CD4-positive, alpha-beta memory T cell (primary cell): ENCODE data around the gene IL17B. TPM values are rescaled to one million over a fixed set of nuclear protein-coding genes. Genes with fewer than 3 reads are reported as not detected.
"Not testable (repeated sequence)": the region's sequence is repeated elsewhere in the genome, so short reads cannot be mapped to it uniquely, and the experiment has no call there.

Source experiments
- CTCF ChIA-PET: fragments of 350-600 bp; sonication (Branson Sonifier 250); formaldehyde crosslinking; loops from one replicate; lab custom pipeline; 2021; ENCODE audit warnings: inconsistent platforms; ENCODE audit not compliant: partially characterized antibody; lab: Charles Lee
- POLR2A ChIA-PET: fragments of 350-600 bp; sonication (Branson Sonifier 250); formaldehyde crosslinking; loops from one replicate; lab custom pipeline; 2021; ENCODE audit not compliant: partially characterized antibody; lab: Charles Lee
- DNase-seq, 5 donors: peaks; one replicate each; pipeline versions ENCODE4 v3.0.0 to v3.0.0-alpha.2; 2020 to 2022; ENCODE audit warnings: mixed read lengths in 1 of 5
- H3K27ac ChIP-seq: one replicate; pipeline ENCODE4 v1.7.0; 2013; ENCODE audit warnings: low read depth, low read length
- H3K27me3 ChIP-seq: 2 replicates; pipeline ENCODE4 v1.7.0; 2013; ENCODE audit warnings: mild to moderate bottlenecking, low read length, moderate library complexity; ENCODE audit not compliant: insufficient read depth
- H3K36me3 ChIP-seq: 2 replicates; pipeline ENCODE4 v1.7.0; 2013; ENCODE audit warnings: mild to moderate bottlenecking, low read length, moderate library complexity; ENCODE audit not compliant: insufficient read depth
- H3K4me1 ChIP-seq: 2 replicates; pipeline ENCODE4 v1.7.0; 2013; ENCODE audit warnings: mild to moderate bottlenecking, low read length, moderate library complexity; ENCODE audit not compliant: insufficient read depth
- H3K4me3 ChIP-seq, 2 donors: one replicate each; pipeline ENCODE4 v1.7.0; 2013; ENCODE audit warnings: low read length in 2 of 2, mild to moderate bottlenecking in 1 of 2
- H3K9me3 ChIP-seq, 2 donors: one replicate each; pipeline ENCODE4 v1.7.0; 2013; ENCODE audit warnings: low read length in 2 of 2, control low read depth in 1 of 2; ENCODE audit not compliant: control insufficient read depth in 1 of 2
- H3K27ac Mint-ChIP-seq, 7 donors: one replicate each; pipeline ENCODE4 v1.8.0; 2020 to 2021; ENCODE audit warnings: mixed read lengths in 7 of 7, mild to moderate bottlenecking in 6 of 7, inconsistent platforms in 3 of 7, moderate library complexity in 3 of 7
- H3K27me3 Mint-ChIP-seq, 2 donors: one replicate each; pipeline ENCODE4 v1.8.0; 2020 to 2021; ENCODE audit warnings: mixed read lengths in 2 of 2
- H3K36me3 Mint-ChIP-seq, 2 donors: one replicate each; pipeline ENCODE4 v1.8.0; 2020 to 2021; ENCODE audit warnings: mixed read lengths in 2 of 2, inconsistent platforms in 1 of 2, mild to moderate bottlenecking in 1 of 2
- H3K4me1 Mint-ChIP-seq, 4 donors: one replicate each; pipeline ENCODE4 v1.8.0; 2020 to 2021; ENCODE audit warnings: mixed read lengths in 4 of 4, mild to moderate bottlenecking in 1 of 4
- H3K4me3 Mint-ChIP-seq, 8 donors: one replicate each; pipeline ENCODE4 v1.8.0; 2020 to 2021; ENCODE audit warnings: mixed read lengths in 8 of 8, mild to moderate bottlenecking in 7 of 8, moderate library complexity in 6 of 8, inconsistent platforms in 3 of 8
- H3K9me3 Mint-ChIP-seq, 8 donors: one replicate each; pipeline ENCODE4 v1.8.0; 2020 to 2021; ENCODE audit warnings: mixed read lengths in 8 of 8, mild to moderate bottlenecking in 5 of 8, inconsistent platforms in 3 of 8, moderate library complexity in 1 of 8
- intact Hi-C: fragments of 100-400 bp; cut with micrococcal nuclease; formaldehyde crosslinking; loops from one replicate; pipeline ENCODE4 v1.15.1; 2023
- polyA plus RNA-seq, 2 donors: library from polyadenylated mRNA; unstranded; fragments of 300-500 nt; fragmentation: Illumina TruSeq; gene quantifications; one replicate each; pipeline ENCODE4 v1.2.3, GENCODE V29; 2021
- total RNA-seq, 2 experiments: library from RNA; stranded (reverse); gene quantifications; one replicate each; pipeline ENCODE4 v1.2.3, GENCODE V29; 2021

Gene IL17B
- total and polyA plus RNA-seq, 4 experiments from 2014 or later: not detected

DNA sequence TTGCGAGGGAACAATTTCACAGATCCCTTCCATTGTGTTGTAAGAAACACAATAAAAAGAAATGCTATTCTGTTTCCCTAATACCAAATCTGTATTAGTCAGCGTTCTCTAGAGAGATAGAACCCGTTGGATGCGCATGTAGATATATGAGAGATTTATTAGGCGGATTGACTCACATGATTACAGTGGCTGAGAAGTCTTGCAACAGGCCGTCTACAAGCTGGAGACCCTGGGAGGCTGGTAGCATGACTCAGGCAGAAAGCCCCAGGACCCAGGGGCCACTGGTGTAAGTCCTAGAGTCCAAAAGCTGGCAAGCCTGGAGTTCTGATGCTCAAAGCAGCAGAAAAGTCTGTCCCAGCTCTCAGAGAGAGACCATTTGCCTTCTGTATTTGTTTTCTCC is 18.4 kb upstream of the IL17B start:
- H3K27ac Mint-ChIP-seq: no peak overlapping the region
- H3K4me1 Mint-ChIP-seq: no peaks in the 10 kb centered on the region
- H3K36me3 Mint-ChIP-seq: no peaks in the 10 kb centered on the region
- Histone ChIP-seq H3K4me1 (no peaks in the 10 kb centered on the region), H3K27ac (no peak overlapping the region), H3K27me3 (no peaks in the 10 kb centered on the region), H3K9me3 (no peaks in the 10 kb centered on the region), H3K4me3 (no peak overlapping the region), H3K36me3 (no peaks in the 10 kb centered on the region)
- H3K27me3 Mint-ChIP-seq: peaks cover 4 to 6% of the 10 kb centered on the region in 2 donors
- no peak overlapping the region for H3K4me3 Mint-ChIP-seq
- ChIA-PET POLR2A (no interaction called here), CTCF (no interaction called here)
- H3K9me3 Mint-ChIP-seq: peaks cover 0 to 3% (median 0%) of the 10 kb centered on the region in 8 donors
- intact Hi-C loops: no loop called here
- DNase-seq: no peak

DNA sequence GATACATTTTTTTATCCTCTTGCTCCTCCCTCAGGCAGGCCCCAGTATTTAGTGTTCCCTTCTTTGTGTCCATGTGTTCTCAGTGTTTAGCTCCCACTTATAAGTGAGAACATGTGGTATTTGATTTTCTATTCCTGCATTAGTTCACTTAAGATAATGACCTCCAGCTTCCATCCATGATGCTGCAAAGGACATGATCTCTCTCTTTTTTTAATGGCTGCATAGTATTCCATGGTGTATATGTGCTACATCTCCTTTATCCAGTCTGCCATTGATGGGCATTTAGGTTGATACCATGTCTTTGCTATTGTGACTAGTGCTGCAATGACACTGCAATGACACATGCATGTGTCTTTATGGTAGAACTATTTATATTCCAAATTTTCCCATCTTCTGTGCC is 15.9 kb upstream of the IL17B start:
- H3K4me1 ChIP-seq, H3K36me3 ChIP-seq, H3K4me3 Mint-ChIP-seq, H3K27me3 ChIP-seq, POLR2A ChIA-PET, H3K27ac ChIP-seq, H3K36me3 Mint-ChIP-seq, H3K27ac Mint-ChIP-seq, H3K4me1 Mint-ChIP-seq, H3K4me3 ChIP-seq, H3K9me3 Mint-ChIP-seq, H3K27me3 Mint-ChIP-seq, intact Hi-C loops, DNase-seq, H3K9me3 ChIP-seq: not testable (repeated sequence)
- CTCF ChIA-PET: interaction anchor here (1.9 kb wide), 1 partner anchor 75 kb away, joined by 6 read pairs; no protein-coding TSS in a partner anchor

DNA sequence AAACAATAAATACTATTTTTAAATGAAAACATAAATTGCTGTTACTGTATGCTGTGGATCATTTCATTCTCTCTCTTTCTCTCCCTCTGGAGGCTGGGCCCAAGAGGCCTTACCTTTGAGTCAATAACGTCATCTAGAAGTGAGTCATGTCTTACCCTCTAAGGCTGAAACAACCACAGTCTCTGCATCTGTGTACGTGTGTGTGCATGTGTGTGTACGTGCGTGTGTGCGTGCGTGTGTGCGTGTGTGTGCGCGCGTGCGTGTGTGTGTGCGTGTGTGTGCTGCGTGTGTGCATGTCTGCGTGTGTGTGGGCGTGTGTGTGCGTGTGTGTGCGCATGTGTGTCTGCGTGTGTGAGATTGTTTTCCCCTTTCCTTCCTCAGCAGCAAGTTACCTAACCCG is 13.6 kb upstream of the IL17B start:
- Mint-ChIP-seq H3K4me3 (no peak overlapping the region), H3K4me1 (no peaks in the 10 kb centered on the region), H3K36me3 (no peaks in the 10 kb centered on the region), H3K9me3 (peaks cover 0 to 1% (median 0%) of the 10 kb centered on the region in 8 donors), H3K27ac (no peak overlapping the region), H3K27me3 (no peaks in the 10 kb centered on the region)
- no peaks in the 10 kb centered on the region for H3K4me1 ChIP-seq
- ChIA-PET POLR2A (no interaction called here), CTCF (interaction anchor here (0.6 to 1.2 kb wide), 3 partner anchors 10 to 195 kb away, joined by 3 read pairs; no protein-coding TSS in a partner anchor)
- H3K4me3 ChIP-seq: no peak overlapping the region
- no peaks in the 10 kb centered on the region for H3K27me3 ChIP-seq
- intact Hi-C loops: no loop called here
- no peak for DNase-seq
- no peaks in the 10 kb centered on the region for H3K9me3 ChIP-seq
- H3K27ac ChIP-seq: no peak overlapping the region
- no peaks in the 10 kb centered on the region for H3K36me3 ChIP-seq

DNA sequence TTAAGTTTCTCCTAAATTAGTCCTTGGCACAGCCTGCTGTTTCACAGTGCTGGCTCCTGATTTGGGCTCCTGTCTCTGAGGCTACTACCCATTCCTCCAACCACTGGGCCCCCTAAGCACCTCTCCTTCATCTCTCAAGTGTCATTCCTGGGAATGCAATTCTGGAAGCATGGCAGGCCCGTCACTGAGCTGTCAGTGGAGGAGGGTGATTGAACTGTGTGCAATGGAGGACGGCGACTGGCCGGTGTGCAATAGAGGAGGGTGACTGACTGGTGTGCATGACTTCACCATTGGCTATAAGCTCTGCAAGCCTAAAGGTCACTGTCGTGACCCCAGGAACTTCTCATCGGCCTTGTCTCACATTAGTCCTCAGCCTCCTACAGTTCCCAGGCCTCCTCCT is 12.4 kb upstream of the IL17B start:
- ChIA-PET POLR2A (no interaction called here), CTCF (interaction anchor here (1.5 kb wide), 1 partner anchor 13 kb away, joined by 3 read pairs; no protein-coding TSS in a partner anchor)
- Histone ChIP-seq H3K4me1 (no peaks in the 10 kb centered on the region), H3K9me3 (no peaks in the 10 kb centered on the region), H3K4me3 (no peak overlapping the region), H3K27ac (no peak overlapping the region), H3K27me3 (no peaks in the 10 kb centered on the region), H3K36me3 (no peaks in the 10 kb centered on the region)
- Mint-ChIP-seq H3K36me3 (no peaks in the 10 kb centered on the region), H3K27me3 (peaks cover 0 to 1% of the 10 kb centered on the region in 2 donors), H3K4me1 (no peaks in the 10 kb centered on the region), H3K9me3 (no peaks in the 10 kb centered on the region), H3K4me3 (no peak overlapping the region), H3K27ac (no peak overlapping the region)
- intact Hi-C loops: no loop called here
- DNase-seq: no peak

DNA sequence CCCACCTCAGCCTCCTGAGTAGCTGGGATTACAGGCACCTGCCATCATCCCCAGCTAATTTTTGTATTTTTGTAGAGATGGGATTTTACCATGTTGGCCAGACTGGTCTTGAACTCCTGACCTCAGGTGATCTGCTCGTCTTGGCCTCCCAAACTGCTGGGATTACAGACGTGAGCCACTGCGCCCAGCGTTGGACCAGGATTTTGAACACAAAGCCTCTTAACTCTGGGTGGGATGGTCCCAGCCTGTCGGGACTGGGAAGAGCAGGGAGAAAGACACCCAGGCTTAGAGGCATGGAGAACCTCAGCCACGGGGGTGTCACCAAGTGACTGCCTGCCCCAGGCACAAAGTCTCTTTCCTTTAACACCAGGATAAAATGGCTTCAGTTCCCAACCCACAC is 12.0 kb upstream of the IL17B start:
- H3K36me3 ChIP-seq, H3K27me3 ChIP-seq, DNase-seq, H3K27ac Mint-ChIP-seq, H3K9me3 ChIP-seq, H3K27ac ChIP-seq, H3K4me1 Mint-ChIP-seq, H3K27me3 Mint-ChIP-seq, H3K4me3 Mint-ChIP-seq, intact Hi-C loops, H3K4me1 ChIP-seq, H3K36me3 Mint-ChIP-seq, POLR2A ChIA-PET, H3K9me3 Mint-ChIP-seq, H3K4me3 ChIP-seq: not testable (repeated sequence)
- CTCF ChIA-PET: interaction anchor here (0.9 to 2.0 kb wide), 4 partner anchors 9 to 74 kb away, joined by 3 to 10 read pairs (median 6); no protein-coding TSS in a partner anchor

DNA sequence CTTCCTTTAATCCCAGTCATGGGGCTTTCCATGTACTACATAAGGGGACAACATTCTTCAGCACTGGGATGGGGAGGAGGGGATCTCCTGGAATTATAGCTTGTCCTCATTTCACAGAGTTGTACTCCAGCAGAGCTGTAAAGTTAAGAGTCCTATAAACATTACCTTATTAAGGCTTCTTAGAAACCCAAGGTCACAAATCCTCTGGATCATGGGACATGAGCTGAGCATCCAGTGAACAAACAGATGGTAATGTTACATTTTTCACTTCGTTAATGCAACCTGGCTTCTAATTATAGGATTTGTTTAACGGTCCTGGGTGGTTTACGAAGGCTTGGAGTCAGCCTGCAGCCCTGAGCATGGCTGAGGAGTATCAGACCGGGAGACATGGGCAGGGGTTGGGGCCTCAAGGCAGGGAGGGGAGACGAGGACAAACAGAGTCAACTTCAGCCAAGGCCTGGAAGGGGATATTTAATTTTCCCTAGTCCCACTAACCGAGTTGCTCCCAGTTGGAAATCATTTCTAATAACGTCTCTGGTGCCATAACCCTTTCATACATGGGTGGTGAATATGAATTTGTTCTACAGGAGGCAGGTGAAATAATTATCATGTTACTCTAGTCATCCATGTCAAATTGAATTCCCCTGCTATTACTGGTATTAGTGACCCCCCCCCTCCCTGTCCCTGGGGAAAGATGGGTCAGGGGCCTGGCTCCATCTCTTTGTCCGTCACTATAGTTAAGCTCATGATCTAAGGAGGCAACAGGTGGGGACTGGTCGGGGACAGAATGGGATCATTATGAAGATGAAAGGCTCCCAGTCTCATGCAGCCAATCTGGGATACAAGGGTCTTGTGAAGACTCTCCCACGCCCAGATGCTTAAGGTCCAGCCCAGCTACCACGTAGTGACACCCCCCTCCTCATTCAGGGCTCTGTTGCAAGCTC is 10.7 kb upstream of the IL17B start:
- H3K4me3 ChIP-seq: no peak overlapping the region
- no peaks in the 10 kb centered on the region for H3K27me3 ChIP-seq
- Mint-ChIP-seq H3K27me3 (peaks cover 0 to 1% of the 10 kb centered on the region in 2 donors), H3K4me1 (no peaks in the 10 kb centered on the region), H3K4me3 (no peak overlapping the region), H3K36me3 (no peaks in the 10 kb centered on the region), H3K27ac (no peak overlapping the region), H3K9me3 (no peaks in the 10 kb centered on the region)
- ChIA-PET CTCF (interaction anchor here (0.7 to 2.0 kb wide), 6 partner anchors 8 to 175 kb away, joined by 3 to 10 read pairs (median 4); no protein-coding TSS in a partner anchor), POLR2A (no interaction called here)
- no peaks in the 10 kb centered on the region for H3K9me3 ChIP-seq
- H3K4me1 ChIP-seq: no peaks in the 10 kb centered on the region
- no peaks in the 10 kb centered on the region for H3K36me3 ChIP-seq
- no peak overlapping the region for H3K27ac ChIP-seq
- intact Hi-C loops: no loop called here
- DNase-seq: no peak

DNA sequence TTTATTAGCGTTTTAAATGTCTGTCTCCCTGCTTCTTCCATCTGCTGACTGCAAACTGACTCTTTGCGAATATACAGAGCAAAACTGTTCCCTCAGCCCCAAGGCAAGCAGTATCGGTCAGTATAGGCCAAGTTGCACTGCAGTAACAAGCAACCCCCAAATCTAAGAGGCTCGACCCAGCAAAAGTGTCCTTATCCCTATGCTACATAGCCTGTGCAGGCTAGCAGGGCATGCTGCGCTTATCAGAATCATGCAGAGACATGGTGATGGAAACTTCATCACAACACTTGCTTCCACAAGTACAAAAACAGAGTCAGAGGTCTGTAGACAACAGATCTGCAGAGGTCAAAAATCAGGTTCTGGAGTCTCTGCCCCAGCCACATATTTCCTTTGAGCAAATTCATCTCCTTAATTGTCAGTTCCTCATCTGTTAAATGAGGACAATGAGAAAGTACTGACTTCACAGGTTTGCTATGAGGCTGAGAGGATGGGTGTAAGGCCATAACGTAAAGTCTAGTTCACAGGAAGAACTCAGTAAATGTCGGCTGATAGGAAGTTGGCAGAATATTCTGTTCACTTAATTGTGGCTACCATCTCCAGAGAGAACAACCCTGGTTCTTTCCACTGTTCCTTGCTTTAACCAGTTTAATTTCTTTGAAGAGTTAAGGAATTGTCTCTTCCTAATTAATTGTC is 9.6 kb upstream of the IL17B start:
- POLR2A ChIA-PET: no interaction called here
- peaks cover 0 to 1% of the 10 kb centered on the region in 2 donors for H3K27me3 Mint-ChIP-seq
- H3K4me3 Mint-ChIP-seq: no peak overlapping the region
- intact Hi-C loops: no loop called here
- Histone ChIP-seq H3K4me3 (no peak overlapping the region), H3K9me3 (no peaks in the 10 kb centered on the region), H3K4me1 (no peaks in the 10 kb centered on the region), H3K27me3 (no peaks in the 10 kb centered on the region), H3K36me3 (no peaks in the 10 kb centered on the region), H3K27ac (no peak overlapping the region)
- no peaks in the 10 kb centered on the region for H3K36me3 Mint-ChIP-seq
- H3K9me3 Mint-ChIP-seq: no peaks in the 10 kb centered on the region
- DNase-seq: no peak
- no peaks in the 10 kb centered on the region for H3K4me1 Mint-ChIP-seq
- CTCF ChIA-PET: interaction anchor here (0.7 to 3.3 kb wide), 4 partner anchors 17 to 176 kb away, joined by 3 to 16 read pairs (median 6); no protein-coding TSS in a partner anchor
- no peak overlapping the region for H3K27ac Mint-ChIP-seq
